OCI-LY1 (cell line): ENCODE data around the gene PTPRD.

ENCODE experiments used
- H2AFZ ChIP-seq: fragments of 200-600 bp; sonication (generic), shearing (Covaris generic); 2 replicates; pipeline ENCODE4 v1.6.0; 2014; ENCODE audit warnings: antibody characterized with exemption, mild to moderate bottlenecking, low read length
- H3F3A ChIP-seq: fragments of 200-600 bp; sonication (generic), shearing (Covaris generic); 2 replicates; pipeline ENCODE4 v1.6.0; 2014; ENCODE audit warnings: mild to moderate bottlenecking, antibody characterized with exemption, low read length, moderate library complexity; ENCODE audit not compliant: insufficient read depth
- H3K27ac ChIP-seq: fragments of 200-600 bp; sonication (generic); 2 replicates; pipeline ENCODE4 v1.5.1; 2014; ENCODE audit warnings: low read length, mixed run types, mild to moderate bottlenecking, low read depth; ENCODE audit not compliant: poor library complexity, severe bottlenecking
- H3K27me3 ChIP-seq: fragments of 200-600 bp; sonication (generic); 2 replicates; pipeline ENCODE4 v1.6.0; 2014; ENCODE audit warnings: antibody characterized with exemption, mild to moderate bottlenecking, low read length, moderate library complexity; ENCODE audit not compliant: insufficient read depth
- H3K36me3 ChIP-seq: fragments of 200-600 bp; sonication (generic); 2 replicates; pipeline ENCODE4 v1.6.1; 2014; ENCODE audit warnings: mild to moderate bottlenecking, antibody characterized with exemption, low read length, moderate library complexity, mixed read lengths; ENCODE audit not compliant: insufficient read depth
- H3K4me1 ChIP-seq: fragments of 200-600 bp; sonication (generic); 2 replicates; pipeline ENCODE4 v1.5.1; 2014; ENCODE audit warnings: mild to moderate bottlenecking, low read length, moderate library complexity; ENCODE audit not compliant: insufficient read depth, severe bottlenecking
- H3K4me2 ChIP-seq: fragments of 200-600 bp; sonication (generic), shearing (Covaris generic); 2 replicates; pipeline ENCODE4 v1.6.1; 2014; ENCODE audit warnings: low read length
- H3K4me3 ChIP-seq: fragments of 200-600 bp; sonication (generic); 2 replicates; pipeline ENCODE4 v1.5.1; 2014; ENCODE audit warnings: low read length, low read depth, mild to moderate bottlenecking, mixed read lengths; ENCODE audit not compliant: poor library complexity, severe bottlenecking
- H3K79me2 ChIP-seq: fragments of 200-600 bp; shearing (Covaris generic); 2 replicates; pipeline ENCODE4 v1.6.1; 2016; ENCODE audit warnings: mixed run types, low read length, mixed read lengths; ENCODE audit not compliant: insufficient read depth
- H3K9ac ChIP-seq: fragments of 200-600 bp; sonication (generic), shearing (Covaris generic); 2 replicates; pipeline ENCODE4 v1.6.1; 2014; ENCODE audit warnings: mild to moderate bottlenecking, low read length, mixed read lengths
- H3K9me2 ChIP-seq: fragments of 200-600 bp; sonication (generic), shearing (Covaris generic); 2 replicates; pipeline ENCODE4 v1.6.1; 2014; ENCODE audit warnings: low read depth, mild to moderate bottlenecking, low read length, mixed read lengths
- H3K9me3 ChIP-seq: fragments of 200-600 bp; shearing (Covaris generic); 2 replicates; pipeline ENCODE4 v1.6.1; 2014; ENCODE audit warnings: low read length, mixed read lengths
- H4K20me1 ChIP-seq: fragments of 200-600 bp; sonication (generic), shearing (Covaris generic); 2 replicates; pipeline ENCODE4 v1.6.0; 2016; ENCODE audit warnings: mild to moderate bottlenecking, low read length; ENCODE audit not compliant: insufficient read depth
- EZH2 ChIP-seq: fragments of 200-600 bp; sonication (generic), shearing (Covaris generic); IDR thresholded peaks from 2 replicates; pipeline ENCODE4 v1.8.0; 2017; ENCODE audit warnings: borderline replicate concordance, mixed run types, mild to moderate bottlenecking, antibody characterized with exemption, low read length, moderate library complexity, mixed read lengths
- TF ChIP-seq, protein P1 (sequence below): fragments of 200-600 bp; sonication (generic), shearing (Covaris generic); IDR thresholded peaks from 2 replicates; pipeline ENCODE4 v1.5.1; 2017; ENCODE audit warnings: mild to moderate bottlenecking, antibody characterized with exemption, low read length, moderate library complexity, mixed read lengths

Gene PTPRD

DNA sequence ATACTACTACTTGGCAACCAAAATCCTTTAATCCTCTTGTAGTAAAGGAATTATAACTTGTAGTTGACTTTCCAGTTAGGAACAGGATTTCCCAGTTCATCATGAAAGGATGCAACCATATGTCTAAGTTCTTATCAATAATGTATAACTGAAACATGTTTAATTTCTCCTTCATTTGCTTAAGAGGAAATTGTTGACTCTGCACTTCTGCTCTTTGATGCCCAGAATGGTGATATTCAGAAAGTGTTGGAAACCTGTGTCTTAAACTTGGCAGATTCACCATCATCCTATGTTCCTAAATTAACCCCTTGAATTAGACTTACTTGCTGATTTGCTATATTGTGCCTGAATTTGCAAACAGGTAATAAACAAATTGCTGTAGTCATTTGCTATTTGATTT is 201.5 kb downstream of the PTPRD start:
- no peaks in the 10 kb centered on the region for H3K9me2 ChIP-seq
- no peaks in the 10 kb centered on the region for H3K79me2 ChIP-seq
- H2AFZ ChIP-seq, result no peak overlapping the region
- no peak for TF ChIP-seq EZH2
- TF ChIP-seq, protein P1, sequence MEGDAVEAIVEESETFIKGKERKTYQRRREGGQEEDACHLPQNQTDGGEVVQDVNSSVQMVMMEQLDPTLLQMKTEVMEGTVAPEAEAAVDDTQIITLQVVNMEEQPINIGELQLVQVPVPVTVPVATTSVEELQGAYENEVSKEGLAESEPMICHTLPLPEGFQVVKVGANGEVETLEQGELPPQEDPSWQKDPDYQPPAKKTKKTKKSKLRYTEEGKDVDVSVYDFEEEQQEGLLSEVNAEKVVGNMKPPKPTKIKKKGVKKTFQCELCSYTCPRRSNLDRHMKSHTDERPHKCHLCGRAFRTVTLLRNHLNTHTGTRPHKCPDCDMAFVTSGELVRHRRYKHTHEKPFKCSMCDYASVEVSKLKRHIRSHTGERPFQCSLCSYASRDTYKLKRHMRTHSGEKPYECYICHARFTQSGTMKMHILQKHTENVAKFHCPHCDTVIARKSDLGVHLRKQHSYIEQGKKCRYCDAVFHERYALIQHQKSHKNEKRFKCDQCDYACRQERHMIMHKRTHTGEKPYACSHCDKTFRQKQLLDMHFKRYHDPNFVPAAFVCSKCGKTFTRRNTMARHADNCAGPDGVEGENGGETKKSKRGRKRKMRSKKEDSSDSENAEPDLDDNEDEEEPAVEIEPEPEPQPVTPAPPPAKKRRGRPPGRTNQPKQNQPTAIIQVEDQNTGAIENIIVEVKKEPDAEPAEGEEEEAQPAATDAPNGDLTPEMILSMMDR, result no peak
- no peaks in the 10 kb centered on the region for H4K20me1 ChIP-seq
- no peaks in the 10 kb centered on the region for H3K9me3 ChIP-seq
- no peaks in the 10 kb centered on the region for H3F3A ChIP-seq
- no peaks in the 10 kb centered on the region for H3K27me3 ChIP-seq
- H3K4me3 ChIP-seq, result no peak overlapping the region
- H3K9ac ChIP-seq, result no peak overlapping the region
- no peak overlapping the region for H3K4me2 ChIP-seq
- H3K4me1 ChIP-seq, result no peaks in the 10 kb centered on the region
- no peaks in the 10 kb centered on the region for H3K36me3 ChIP-seq
- no peak overlapping the region for H3K27ac ChIP-seq

DNA sequence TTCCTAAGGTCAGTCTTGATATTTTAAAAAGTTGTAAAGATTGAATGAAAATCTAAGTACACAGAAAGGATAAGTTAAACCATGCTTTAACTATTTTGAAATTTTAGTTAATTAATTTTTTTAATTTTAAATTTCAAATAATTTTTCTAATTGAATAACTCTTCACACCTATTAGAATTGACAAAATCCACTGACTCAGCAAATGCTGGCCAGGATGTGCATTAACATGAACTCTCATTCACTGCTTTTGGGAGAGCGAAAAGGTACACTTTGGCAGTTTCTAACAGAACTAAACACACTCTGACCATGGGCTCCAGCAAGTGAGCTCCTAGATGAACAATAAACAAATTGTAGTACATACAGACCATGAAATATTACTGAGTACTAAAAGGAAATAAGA is 209.5 kb downstream of the PTPRD start:
- Histone ChIP-seq H3K36me3 (no peaks in the 10 kb centered on the region), H3K4me1 (no peaks in the 10 kb centered on the region), H3K79me2 (no peaks in the 10 kb centered on the region), H3K9me2 (no peaks in the 10 kb centered on the region), H4K20me1 (no peaks in the 10 kb centered on the region), H3K9ac (no peak overlapping the region), H2AFZ (no peak overlapping the region), H3K27me3 (no peaks in the 10 kb centered on the region), H3F3A (no peaks in the 10 kb centered on the region), H3K27ac (no peak overlapping the region), H3K4me2 (no peak overlapping the region), H3K4me3 (no peak overlapping the region), H3K9me3 (no peaks in the 10 kb centered on the region)
- no peak for TF ChIP-seq EZH2
- TF ChIP-seq, protein P1, result no peak

DNA sequence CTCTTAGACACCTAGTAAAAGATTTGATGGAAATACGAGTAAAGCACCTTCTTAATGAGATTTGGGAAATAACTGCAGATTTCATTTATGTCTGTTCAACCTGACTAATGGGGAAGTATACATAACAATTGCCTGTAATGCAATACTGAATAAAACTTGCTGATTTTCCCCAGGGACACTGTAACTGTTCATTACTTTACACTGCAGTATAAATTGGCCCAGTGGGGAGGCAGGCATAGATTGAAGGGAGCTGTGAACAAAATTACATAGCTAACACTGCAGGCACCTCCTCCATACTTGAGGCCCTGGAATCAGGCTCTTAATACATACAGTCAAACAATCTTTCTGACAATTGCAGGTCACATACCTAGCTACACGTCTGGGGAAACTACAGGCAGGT is 216.2 kb downstream of the PTPRD start:
- Histone ChIP-seq H3F3A (no peaks in the 10 kb centered on the region), H3K27me3 (no peaks in the 10 kb centered on the region), H3K27ac (no peak overlapping the region), H3K9me2 (no peaks in the 10 kb centered on the region), H3K9me3 (no peaks in the 10 kb centered on the region), H3K9ac (no peak overlapping the region), H3K4me1 (no peaks in the 10 kb centered on the region), H3K4me3 (no peak overlapping the region), H3K79me2 (no peaks in the 10 kb centered on the region), H4K20me1 (no peaks in the 10 kb centered on the region), H3K36me3 (no peaks in the 10 kb centered on the region), H3K4me2 (no peak overlapping the region), H2AFZ (no peak overlapping the region)
- TF ChIP-seq, protein P1, result no peak
